Ecto neural progenitor cell (in vitro differentiated cells): ENCODE data around the gene MSI1.

Experiments
- DNase-seq: peaks from one replicate; pipeline ENCODE4 v3.0.0-alpha.2; 2018; ENCODE audit warnings: low spot score

Gene MSI1

DNA sequence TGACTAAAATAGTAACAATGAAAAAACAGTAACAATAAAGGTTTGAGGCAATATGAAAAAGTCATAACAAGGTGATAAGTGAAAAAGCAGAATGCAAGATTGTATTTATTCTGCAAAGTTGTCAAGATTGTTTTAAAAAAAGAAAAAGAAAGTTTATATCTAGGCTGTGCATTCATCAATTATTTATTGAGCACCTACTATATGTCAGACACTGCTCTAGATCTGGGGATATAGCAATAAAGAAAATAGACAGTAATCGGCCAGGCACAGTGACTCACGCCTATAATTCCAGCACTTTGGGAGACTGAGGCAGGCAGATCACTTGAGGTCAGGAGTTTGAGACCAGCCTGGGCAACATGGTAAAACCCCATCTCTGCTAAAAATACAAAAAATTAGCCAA is 45.2 kb downstream of the MSI1 start:
- no peak for DNase-seq

DNA sequence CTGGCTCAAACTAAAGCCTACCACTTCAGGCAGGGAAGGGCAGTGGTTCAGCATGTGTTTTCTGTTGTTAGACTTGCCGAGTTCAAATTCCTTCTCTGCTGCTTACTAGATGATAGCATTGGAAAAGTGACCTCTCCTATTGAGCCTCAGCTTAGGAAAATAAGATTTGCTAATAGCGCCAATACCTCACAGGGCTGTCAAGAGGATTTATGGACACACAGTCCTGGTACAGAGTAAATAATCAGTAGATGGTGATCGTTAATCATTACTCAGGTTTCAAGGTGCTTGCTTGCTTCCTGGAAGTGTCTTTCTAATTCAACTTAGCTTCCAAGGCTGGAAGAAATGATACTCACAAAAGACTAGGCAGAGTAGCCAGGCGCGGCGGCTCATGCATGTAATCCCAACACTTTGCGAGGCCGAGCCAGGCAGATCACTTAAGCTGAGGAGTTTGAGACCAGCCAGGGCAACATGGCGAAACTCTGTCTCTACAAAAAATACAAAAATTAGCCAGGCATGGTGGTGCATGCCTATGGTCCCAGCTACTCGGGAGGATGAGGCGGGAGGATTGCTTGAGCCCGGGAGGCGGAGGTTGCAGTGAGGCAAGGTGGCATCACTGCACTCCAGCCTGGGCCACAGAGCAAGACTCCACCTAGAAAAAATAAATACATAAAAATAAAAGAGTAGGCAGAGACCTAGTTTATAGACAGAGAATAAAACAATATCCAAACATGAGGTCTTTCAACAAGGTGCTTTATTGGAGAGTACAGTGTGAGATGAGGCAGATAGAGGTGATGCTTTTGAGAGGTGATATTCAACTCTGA is 47.4 kb downstream of the MSI1 start:
- no peak for DNase-seq

DNA sequence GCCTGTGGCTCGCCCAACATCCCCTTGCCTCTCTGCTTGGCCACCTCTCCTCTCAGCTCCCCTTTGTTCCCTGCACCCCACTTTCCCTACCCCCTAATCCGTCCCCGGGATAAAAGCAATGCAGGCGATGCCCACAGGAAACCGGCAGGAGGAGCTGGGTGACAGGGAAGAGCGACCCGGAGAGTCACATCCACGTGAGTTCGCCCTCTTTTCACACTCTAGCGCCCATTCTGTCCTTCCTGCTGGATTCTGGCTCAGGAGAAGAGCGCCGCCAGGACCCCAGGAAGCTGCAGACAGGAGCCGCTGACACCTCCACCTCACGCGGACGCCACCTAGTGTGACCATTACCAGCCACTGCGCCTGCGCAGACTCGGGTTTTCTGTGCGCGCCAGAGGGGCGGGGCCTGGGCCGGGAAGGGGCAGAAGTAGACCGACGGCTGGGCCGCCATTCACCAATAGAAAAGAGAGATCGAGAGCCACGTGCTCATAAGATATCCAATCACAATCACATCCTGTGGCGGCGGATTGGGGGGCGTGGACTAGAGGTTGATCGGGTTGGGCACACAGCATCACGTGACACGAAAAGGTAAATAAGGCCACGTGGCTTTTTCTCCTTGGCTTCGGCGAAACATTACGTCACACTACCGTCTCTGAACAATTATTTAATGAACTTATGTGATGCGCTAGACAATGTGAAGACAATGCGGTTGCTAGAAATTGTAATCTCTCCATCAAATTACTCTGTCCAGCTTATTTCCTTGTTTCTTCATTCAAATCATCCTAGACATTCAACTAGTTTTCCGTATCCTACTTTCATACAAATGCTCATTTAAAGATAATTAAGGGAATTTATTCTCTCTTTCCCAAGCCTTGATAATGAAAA is 51.5 kb downstream of the MSI1 start:
- peak; percentile 100 for DNase-seq

GRCh38 chr12:120316798-120317223 is 52.2 kb downstream of the MSI1 start:
- DNase-seq = no peak

GRCh38 chr12:120314220-120314619 is 54.7 kb downstream of the MSI1 start:
- no peak for DNase-seq

DNA sequence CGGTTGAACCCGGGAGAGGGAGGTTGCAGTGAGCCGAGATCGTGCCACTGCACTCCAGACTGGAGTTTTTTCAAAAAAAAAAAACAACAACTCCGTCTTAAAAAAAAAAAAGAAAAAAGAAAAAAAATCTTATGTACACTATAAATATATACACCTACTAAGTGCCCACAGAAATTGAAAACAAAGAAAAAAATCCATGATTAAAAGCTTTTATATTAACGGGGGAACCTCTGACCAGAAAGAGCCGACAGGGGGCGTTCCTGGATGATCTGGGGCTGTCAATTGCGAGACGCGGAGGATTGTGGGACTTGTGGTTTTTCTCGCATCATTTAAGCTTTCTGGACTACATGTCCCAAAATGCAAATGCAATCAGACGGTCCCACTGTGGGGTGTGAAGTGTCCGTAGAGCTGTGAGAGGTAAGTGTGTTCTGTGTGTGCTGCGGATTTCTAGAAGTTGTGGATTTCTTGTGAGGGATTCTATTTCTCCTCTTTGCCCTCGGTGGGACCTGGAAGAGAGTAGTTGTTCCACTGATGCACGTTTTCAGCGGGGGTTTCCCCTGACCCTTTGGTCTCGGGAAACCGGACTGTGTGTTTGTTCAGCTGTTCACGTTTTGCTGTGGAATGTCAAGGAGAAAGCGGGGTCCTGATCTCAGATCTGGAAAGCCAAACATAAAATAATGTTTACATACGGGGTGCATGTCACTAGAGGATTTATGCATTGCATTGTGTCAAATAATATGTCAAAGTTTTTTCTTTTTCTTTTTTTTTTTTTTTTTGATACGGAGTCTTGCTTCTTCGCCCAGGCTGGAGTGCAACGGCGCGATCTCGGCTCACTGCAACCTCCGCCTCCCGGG is 66.8 kb downstream of the MSI1 start, which contains the start of gene SIRT4:
SIRT4 (plus strand) TSS at position 360 of the 854 bp plus-strand sequence. CDS start 1,241 bp downstream, outside the sequence.
- peak; percentile 94 for DNase-seq

DNA sequence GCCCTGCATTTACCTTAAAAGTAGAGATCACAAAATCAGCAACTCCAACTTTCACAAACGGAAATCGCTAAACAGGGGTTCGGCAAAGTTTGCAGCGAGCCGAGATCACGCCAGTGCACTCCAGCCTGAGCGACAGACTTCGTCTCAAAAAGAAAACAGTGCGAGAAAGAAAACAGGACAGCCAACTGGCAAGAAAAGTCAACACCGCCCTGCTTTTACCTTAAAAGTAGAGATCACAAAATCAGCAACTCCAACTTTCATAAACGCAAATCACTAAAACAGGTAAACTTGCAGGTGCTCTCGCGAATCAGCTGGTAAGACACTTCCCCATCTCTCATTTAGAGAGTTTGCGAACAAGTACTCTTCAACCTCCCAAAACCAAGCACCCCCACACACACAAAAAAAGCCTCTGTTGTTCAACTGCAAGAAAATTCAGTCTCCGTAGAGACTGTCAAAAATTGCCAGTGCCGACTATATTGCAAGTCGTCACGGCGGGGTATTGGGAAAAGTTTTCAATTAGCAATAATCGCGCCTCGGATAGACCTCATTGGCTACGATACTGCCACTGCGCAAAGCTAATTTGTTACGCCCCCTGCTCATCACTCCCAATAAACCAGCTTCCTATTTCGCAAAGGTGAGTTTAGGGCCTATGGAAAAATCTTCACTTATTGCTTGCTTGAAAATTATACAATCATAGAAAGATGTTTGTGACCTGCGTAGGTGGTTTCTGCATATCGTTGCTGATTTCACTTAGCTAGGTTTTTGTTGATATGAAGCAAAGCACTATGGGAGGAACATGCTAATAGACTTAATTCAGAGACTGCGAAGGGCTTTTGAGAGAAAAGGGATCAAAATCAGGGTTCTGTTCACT is 76.1 kb downstream of the MSI1 start, which contains the start of gene RNU4-1:
RNU4-1 (minus strand) TSS at position 577 of the 871 bp plus-strand sequence.
- peak; percentile 90 for DNase-seq

- peak; percentile 84 for DNase-seq
Measured at GRCh38 chr12:120292411-120292660, 76.6 kb downstream of the MSI1 start.
